ENCODE data around the gene FAM20C. TPM values are rescaled to one million over a fixed set of nuclear protein-coding genes. Genes with fewer than 3 reads are reported as not detected.

FAM20C gene
- total RNA-seq, 4 donors from 2014 or later, result 46.5 to 79.2 (median 69.8) TPM

DNA sequence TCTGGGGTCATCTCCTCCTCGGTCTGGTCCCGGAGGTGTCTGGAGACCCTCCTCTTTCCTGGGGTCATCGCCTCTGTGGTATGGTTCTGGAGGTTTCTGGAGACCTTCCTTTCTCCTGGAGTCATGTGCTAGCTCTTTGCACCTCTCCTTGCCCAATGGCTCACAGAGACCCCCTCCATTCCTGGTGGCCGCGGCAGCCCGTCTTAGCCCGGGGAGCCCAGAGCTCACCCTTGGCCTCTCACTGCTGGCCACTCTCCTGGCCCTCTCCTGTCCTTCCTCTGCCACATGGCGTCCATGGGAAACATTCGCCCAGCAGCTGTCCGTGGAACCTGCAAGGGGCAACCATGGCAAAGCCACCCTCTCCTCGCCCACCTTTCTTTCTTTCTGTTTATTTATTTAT, 77.3 kb downstream of the FAM20C start:
- Histone ChIP-seq H3K9me3 (peaks cover 0 to 15% (median 13%) of the 10 kb centered on the region in 4 donors), H3K4me1 (no peaks in the 10 kb centered on the region), H3K4me3 (no peak overlapping the region), H3K27ac (replicated peaks in 1 of 4) (no peak overlapping the region), H3K36me3 (no peaks in the 10 kb centered on the region), H3K27me3 (peaks cover 0 to 31% (median 0%) of the 10 kb centered on the region in 4 donors)
- WGBS, result 81% methylated on average over 11 of the region's 11 CpGs
- no peak for DNase-seq (ENCODE audit: extremely low spot score)
- no peak for TF ChIP-seq POLR2AphosphoS5 (IDR thresholded peaks at IDR 0.05)
- no peak for TF ChIP-seq POLR2A (IDR thresholded peaks at IDR 0.05; ENCODE audit: low read depth)
- TF ChIP-seq, protein P1, sequence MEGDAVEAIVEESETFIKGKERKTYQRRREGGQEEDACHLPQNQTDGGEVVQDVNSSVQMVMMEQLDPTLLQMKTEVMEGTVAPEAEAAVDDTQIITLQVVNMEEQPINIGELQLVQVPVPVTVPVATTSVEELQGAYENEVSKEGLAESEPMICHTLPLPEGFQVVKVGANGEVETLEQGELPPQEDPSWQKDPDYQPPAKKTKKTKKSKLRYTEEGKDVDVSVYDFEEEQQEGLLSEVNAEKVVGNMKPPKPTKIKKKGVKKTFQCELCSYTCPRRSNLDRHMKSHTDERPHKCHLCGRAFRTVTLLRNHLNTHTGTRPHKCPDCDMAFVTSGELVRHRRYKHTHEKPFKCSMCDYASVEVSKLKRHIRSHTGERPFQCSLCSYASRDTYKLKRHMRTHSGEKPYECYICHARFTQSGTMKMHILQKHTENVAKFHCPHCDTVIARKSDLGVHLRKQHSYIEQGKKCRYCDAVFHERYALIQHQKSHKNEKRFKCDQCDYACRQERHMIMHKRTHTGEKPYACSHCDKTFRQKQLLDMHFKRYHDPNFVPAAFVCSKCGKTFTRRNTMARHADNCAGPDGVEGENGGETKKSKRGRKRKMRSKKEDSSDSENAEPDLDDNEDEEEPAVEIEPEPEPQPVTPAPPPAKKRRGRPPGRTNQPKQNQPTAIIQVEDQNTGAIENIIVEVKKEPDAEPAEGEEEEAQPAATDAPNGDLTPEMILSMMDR (IDR thresholded peaks at IDR 0.05), result no peak
- no peak for TF ChIP-seq EP300 (IDR thresholded peaks at IDR 0.05)
- intact Hi-C loops (cut with DNase I), result no loop called here

DNA sequence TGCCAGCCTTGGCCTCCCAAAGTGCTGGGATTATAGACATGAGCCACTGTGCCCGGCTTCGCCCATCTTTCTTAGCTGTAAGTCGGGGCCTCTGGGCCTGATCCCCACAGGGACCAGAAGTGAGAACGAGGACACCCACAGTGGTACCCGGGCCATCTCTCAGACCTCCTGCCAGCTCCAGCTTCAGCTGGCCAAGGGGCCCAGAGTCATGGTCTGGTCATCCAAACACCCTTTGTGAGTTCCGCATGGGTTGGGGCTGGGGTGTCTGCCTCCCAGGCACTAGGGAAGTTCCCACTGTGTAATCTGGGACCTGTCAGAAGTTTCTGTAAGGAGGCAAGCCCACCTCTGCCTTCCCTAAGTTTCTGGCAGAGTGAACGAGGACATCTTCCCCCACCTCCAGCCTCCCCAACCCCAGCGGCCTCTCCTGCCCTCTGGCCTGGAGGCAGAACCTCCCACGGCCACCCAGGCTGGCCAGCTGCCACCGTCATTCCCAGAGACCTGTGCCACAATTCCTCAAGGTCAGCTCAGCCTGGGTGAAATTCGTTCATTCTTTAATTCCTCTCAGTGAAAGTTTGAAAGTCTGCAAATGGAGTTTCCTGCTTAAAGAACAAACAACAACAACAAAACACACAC, 78.1 kb downstream of the FAM20C start:
- no peak for DNase-seq (ENCODE audit: extremely low spot score)
- intact Hi-C loops (cut with DNase I), result no loop called here
- Histone ChIP-seq H3K4me3 (no peak overlapping the region), H3K9me3 (peaks cover 0 to 15% (median 13%) of the 10 kb centered on the region in 4 donors), H3K4me1 (no peaks in the 10 kb centered on the region), H3K36me3 (no peaks in the 10 kb centered on the region), H3K27ac (replicated peaks in 1 of 4) (no peak overlapping the region), H3K27me3 (peaks cover 0 to 31% (median 0%) of the 10 kb centered on the region in 4 donors)
- WGBS, result 75% methylated on average over 10 of the region's 11 CpGs
- TF ChIP-seq EP300 (IDR thresholded peaks at IDR 0.05), result no peak
- no peak for TF ChIP-seq POLR2AphosphoS5 (IDR thresholded peaks at IDR 0.05)
- TF ChIP-seq POLR2A (IDR thresholded peaks at IDR 0.05; ENCODE audit: low read depth), result no peak
- TF ChIP-seq, protein P1 (IDR thresholded peaks at IDR 0.05), result no peak

DNA sequence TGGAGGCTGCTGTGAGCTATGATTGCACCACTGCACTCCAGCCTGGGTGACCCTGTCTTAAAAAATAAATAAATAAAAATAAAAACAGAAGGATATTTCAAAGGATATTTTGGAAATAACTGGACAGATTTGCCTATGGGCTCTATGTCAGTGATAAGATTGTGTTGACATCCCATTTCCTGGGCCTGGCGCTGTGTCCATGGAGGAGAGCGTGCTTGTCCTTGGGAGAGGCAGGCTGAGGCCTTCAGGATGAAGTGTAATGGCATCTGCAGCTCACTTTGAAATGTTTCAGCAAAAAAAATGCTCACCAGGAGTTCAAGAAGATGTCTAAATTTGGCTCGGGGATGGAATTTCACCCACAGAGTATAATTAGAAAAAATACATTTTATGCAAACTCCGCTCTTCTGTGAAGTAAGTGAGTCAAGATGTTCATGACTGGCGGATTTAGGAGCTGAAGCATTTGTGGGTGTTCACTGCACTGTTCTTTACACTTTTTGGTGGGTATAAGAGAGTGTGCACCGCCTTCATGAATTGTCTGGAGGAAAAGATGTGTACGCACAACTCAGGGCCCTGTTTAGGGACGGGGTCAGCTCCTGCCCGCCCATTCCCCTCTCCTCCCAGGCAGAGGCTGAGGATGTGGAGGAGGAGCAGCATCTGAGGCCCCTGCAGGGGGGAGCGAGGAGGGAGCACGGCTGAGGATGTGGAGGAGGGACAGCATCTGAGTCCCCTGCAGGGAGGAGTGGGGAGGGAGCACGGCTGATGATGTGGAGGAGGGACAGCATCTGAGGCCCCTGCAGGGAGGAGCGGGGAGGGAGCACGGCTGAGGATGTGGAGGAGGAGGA, 79.1 kb downstream of the FAM20C start:
- H3K9me3 ChIP-seq, result peaks cover 0 to 15% (median 13%) of the 10 kb centered on the region in 4 donors
- DNase-seq (ENCODE audit: extremely low spot score), result no peak
- peaks cover 0 to 38% (median 0%) of the 10 kb centered on the region in 4 donors for H3K27me3 ChIP-seq
- H3K36me3 ChIP-seq, result no peaks in the 10 kb centered on the region
- intact Hi-C loops (cut with DNase I), result no loop called here
- no peak overlapping the region for H3K27ac ChIP-seq (replicated peaks in 1 of 4)
- no peak overlapping the region for H3K4me3 ChIP-seq
- 89% methylated on average over 14 of the region's 14 CpGs for WGBS
- no peaks in the 10 kb centered on the region for H3K4me1 ChIP-seq
- TF ChIP-seq POLR2AphosphoS5 (IDR thresholded peaks at IDR 0.05), result no peak
- no peak for TF ChIP-seq POLR2A (IDR thresholded peaks at IDR 0.05; ENCODE audit: low read depth)
- TF ChIP-seq, protein P1 (IDR thresholded peaks at IDR 0.05), result no peak
- TF ChIP-seq EP300 (IDR thresholded peaks at IDR 0.05), result no peak

DNA sequence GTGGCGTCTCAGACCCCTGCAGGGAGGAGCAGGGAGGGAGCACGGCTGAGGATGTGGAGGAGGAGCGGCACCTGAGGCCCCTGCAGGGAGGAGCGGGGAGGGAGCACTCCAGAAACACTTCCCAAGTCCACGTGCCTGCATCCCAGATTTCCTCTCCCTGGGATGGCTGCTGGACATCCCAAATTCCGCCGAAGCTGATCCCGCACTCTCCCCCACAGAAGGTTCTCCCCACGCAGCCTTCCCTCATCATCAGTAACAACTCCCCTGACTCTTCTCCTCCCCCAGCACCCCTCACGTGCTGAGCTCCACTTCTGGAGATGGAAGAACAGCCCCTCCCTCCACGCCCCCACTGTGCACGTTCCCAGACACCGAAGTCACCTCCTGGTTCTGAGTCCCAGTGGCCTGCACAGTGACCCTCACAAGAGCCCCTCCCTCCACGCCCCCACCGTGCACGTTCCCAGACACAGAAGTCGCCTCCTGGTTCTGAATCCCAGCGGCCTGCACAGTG, 79.8 kb downstream of the FAM20C start:
- intact Hi-C loops (cut with DNase I), result no loop called here
- Histone ChIP-seq H3K4me3 (no peak overlapping the region), H3K27me3 (peaks cover 0 to 41% (median 0%) of the 10 kb centered on the region in 4 donors), H3K4me1 (no peaks in the 10 kb centered on the region), H3K27ac (replicated peaks in 1 of 4) (no peak overlapping the region), H3K9me3 (peaks cover 0 to 15% (median 13%) of the 10 kb centered on the region in 4 donors), H3K36me3 (no peaks in the 10 kb centered on the region)
- WGBS, result 83% methylated on average over 18 of the region's 18 CpGs
- no peak for DNase-seq (ENCODE audit: extremely low spot score)
- TF ChIP-seq POLR2A (IDR thresholded peaks at IDR 0.05; ENCODE audit: low read depth), result no peak
- TF ChIP-seq EP300 (IDR thresholded peaks at IDR 0.05), result no peak
- TF ChIP-seq, protein P1 (IDR thresholded peaks at IDR 0.05), result no peak
- TF ChIP-seq POLR2AphosphoS5 (IDR thresholded peaks at IDR 0.05), result no peak
